Right atrium auricular region (tissue), 2 donors: Measurements from ENCODE around the gene GPC3. TPM values are rescaled to one million over a fixed set of nuclear protein-coding genes. Genes with fewer than 3 reads are reported as not detected.

Experiments used
- DNase-seq: peaks from one replicate; pipeline ENCODE4 v3.0.0-alpha.2; 2019; ENCODE audit warnings: low spot score
- H3K27ac ChIP-seq, 2 donors: fragments of 200-600 bp; sonication (generic); 1 replicate in 1 of 2; 2 replicates in 1 of 2; pipeline ENCODE4 v1.5.1; 2016 to 2019
- H3K27me3 ChIP-seq, 2 donors: fragments of 200-600 bp; sonication (generic); one replicate each; pipeline versions ENCODE4 v1.5.1 to v1.6.0; 2017 to 2019
- H3K36me3 ChIP-seq: fragments of 200-600 bp; sonication (generic); one replicate; pipeline ENCODE4 v1.5.1; 2016
- H3K4me1 ChIP-seq, 2 donors: fragments of 200-600 bp; sonication (generic); one replicate each; pipeline versions ENCODE4 v1.5.1 to v1.6.0; 2017 to 2019
- H3K4me3 ChIP-seq, 2 donors: fragments of 200-600 bp; sonication (generic); 1 replicate in 1 of 2; 2 replicates in 1 of 2; pipeline ENCODE4 v1.5.1; 2017 to 2019; ENCODE audit warnings: mild to moderate bottlenecking in 1 of 2, moderate library complexity in 1 of 2
- H3K9me3 ChIP-seq, 2 donors: fragments of 200-600 bp; sonication (generic); one replicate each; pipeline ENCODE4 v1.5.1; 2019
- CTCF ChIP-seq, 2 donors: fragments of 200-600 bp; sonication (generic); IDR thresholded peaks; one replicate each; pipeline ENCODE4 v1.5.1; 2019; ENCODE audit warnings: antibody characterized with exemption in 2 of 2
- total RNA-seq, 2 donors: library from RNA; depleted of rRNA; stranded (reverse); fragments of >200 nt; gene quantifications; one replicate each; pipeline ENCODE4 v1.1.0, GENCODE V29; 2016

Gene GPC3
- total RNA-seq, 2 donors from 2014 or later: 3.5 to 18.6 TPM

DNA sequence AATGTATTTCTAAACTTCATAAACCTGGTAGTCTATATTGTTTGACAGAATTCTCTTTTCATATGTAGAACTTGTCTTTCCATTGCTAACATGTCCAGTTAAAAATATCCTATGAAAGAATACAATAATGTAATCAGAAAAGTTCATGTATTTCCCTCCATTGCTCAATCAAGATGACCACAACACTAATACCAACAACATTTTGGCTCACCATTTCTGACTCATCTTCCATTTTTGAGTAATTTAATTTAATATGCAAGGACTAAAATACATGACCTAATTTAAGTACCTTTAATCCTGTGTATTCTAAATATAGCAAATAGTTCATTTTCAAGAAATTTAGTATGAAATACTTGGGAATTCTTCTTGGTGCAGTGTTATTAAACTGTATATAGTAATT is 330.6 kb downstream of the GPC3 start:
- Histone ChIP-seq H3K36me3 (no peaks in the 10 kb centered on the region), H3K27ac (no peak overlapping the region), H3K4me3 (no peak overlapping the region), H3K27me3 (peaks cover 0 to 4% of the 10 kb centered on the region in 2 donors), H3K4me1 (no peaks in the 10 kb centered on the region), H3K9me3 (no peaks in the 10 kb centered on the region)
- no peak for TF ChIP-seq CTCF (IDR thresholded peaks at IDR 0.05)
- DNase-seq: no peak

DNA sequence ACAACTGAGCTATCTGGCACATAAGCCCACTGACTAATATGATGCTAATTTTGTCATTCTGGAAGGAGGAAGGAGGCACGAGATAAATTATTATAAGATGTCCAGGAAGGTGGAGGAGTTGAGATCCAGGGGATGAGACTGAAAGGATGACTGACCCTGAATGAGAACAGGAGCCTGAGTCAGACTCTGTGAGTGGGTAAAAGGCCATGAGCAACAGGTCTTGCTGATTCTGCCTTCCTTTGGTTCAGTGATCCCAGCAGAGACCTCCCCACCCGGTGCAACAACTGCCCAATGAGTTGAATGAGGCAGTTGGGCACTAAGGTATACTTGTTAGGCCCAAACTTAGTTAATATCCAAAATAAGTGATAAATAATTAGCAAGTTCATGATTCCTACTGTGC is 332.0 kb downstream of the GPC3 start:
- DNase-seq: no peak
- no peaks in the 10 kb centered on the region for H3K4me1 ChIP-seq
- peaks cover 0 to 4% of the 10 kb centered on the region in 2 donors for H3K27me3 ChIP-seq
- no peak for TF ChIP-seq CTCF (IDR thresholded peaks at IDR 0.05)
- H3K4me3 ChIP-seq: no peak overlapping the region
- no peak overlapping the region for H3K27ac ChIP-seq
- no peaks in the 10 kb centered on the region for H3K9me3 ChIP-seq
- H3K36me3 ChIP-seq: no peaks in the 10 kb centered on the region

- TF ChIP-seq CTCF (IDR thresholded peaks at IDR 0.05): no peak
These were observed 333.2 kb downstream of the GPC3 start for GRCh38 chrX:133652185-133652584.

DNA sequence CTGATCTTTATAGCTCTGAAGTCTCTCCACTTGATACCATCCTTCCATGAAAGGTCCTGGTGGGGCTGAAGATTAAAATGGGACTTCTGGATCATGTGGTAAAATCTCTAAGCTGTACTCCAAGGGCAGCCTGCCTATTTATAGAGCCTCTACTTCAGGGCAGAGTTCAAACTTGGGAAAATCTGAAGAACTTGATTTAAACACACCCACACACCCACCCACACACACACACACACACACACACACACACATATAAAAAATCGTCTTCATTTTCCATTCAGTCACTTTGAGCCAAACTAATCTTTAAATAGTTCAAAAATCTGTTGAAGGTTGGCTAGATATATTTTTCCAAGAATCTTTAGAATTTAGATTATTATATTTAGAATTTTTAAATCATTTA is 335.2 kb downstream of the GPC3 start:
- DNase-seq: no peak
- Histone ChIP-seq H3K27ac (no peak overlapping the region), H3K27me3 (peaks cover 0 to 4% of the 10 kb centered on the region in 2 donors), H3K36me3 (no peaks in the 10 kb centered on the region), H3K4me3 (no peak overlapping the region), H3K4me1 (no peaks in the 10 kb centered on the region), H3K9me3 (no peaks in the 10 kb centered on the region)
- TF ChIP-seq CTCF (IDR thresholded peaks at IDR 0.05): no peak

More at GRCh38 chrX:133652185-133652584, 333.2 kb downstream of the GPC3 start:
- Histone ChIP-seq H3K4me3 (no peak overlapping the region), H3K4me1 (no peaks in the 10 kb centered on the region), H3K9me3 (no peaks in the 10 kb centered on the region), H3K36me3 (no peaks in the 10 kb centered on the region), H3K27me3 (peaks cover 0 to 4% of the 10 kb centered on the region in 2 donors), H3K27ac (no peak overlapping the region)
- no peak for DNase-seq

DNA sequence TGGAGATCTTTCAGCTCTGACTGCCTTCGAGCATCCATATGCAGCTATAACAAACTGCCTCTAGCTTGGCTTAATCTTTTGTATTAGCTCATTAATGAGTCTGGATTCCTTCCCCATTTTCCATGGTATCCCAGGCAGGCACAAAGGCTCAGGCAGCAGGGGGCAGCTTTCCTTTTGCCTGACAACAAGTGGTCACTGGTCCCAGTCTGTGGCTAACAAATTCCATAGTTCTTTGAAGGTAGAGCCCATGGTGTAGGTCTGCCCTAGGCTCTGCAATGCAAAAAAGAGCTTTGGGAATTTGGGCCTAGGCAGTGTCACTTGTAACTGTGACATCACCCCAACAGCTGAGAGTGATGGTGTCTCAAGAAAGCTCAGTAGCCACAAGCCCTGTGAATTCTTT is 335.7 kb downstream of the GPC3 start:
- TF ChIP-seq CTCF (IDR thresholded peaks at IDR 0.05): no peak
- Histone ChIP-seq H3K27ac (no peak overlapping the region), H3K36me3 (no peaks in the 10 kb centered on the region), H3K4me1 (no peaks in the 10 kb centered on the region), H3K4me3 (no peak overlapping the region), H3K9me3 (no peaks in the 10 kb centered on the region), H3K27me3 (peaks cover 0 to 4% of the 10 kb centered on the region in 2 donors)
- DNase-seq: no peak

- DNase-seq: no peak
- Histone ChIP-seq H3K4me1 (no peaks in the 10 kb centered on the region), H3K4me3 (no peak overlapping the region), H3K36me3 (no peaks in the 10 kb centered on the region), H3K27me3 (no peaks in the 10 kb centered on the region), H3K9me3 (no peaks in the 10 kb centered on the region), H3K27ac (no peak overlapping the region)
- TF ChIP-seq CTCF (IDR thresholded peaks at IDR 0.05): no peak
These were observed 336.8 kb downstream of the GPC3 start for GRCh38 chrX:133648594-133648993.
